Neural progenitor cell (in vitro differentiated cells): ENCODE data around the gene ACTA1. TPM values are rescaled to one million over a fixed set of nuclear protein-coding genes. Genes with fewer than 3 reads are reported as not detected.
A peak's percentile ranks its signal among the peaks of the same experiment; 100 is the strongest.

Experiments
- DNase-seq: peaks from one replicate; pipeline ENCODE4 v3.0.0-alpha.2; 2016; ENCODE audit warnings: low spot score
- H2AFZ ChIP-seq: fragments of 200-600 bp; sonication (generic); replicated peaks from 2 replicates; pipeline ENCODE4 v1.6.1; 2016; ENCODE audit warnings: antibody characterized with exemption
- H3F3A ChIP-seq: fragments of 200-600 bp; sonication (generic); 2 replicates; pipeline ENCODE4 v1.6.1; 2016; ENCODE audit warnings: antibody characterized with exemption, low read depth
- H3K27ac ChIP-seq: fragments of 200-600 bp; sonication (generic); 2 replicates; pipeline ENCODE4 v1.5.1; 2016; ENCODE audit warnings: mild to moderate bottlenecking
- H3K27me3 ChIP-seq: fragments of 200-600 bp; sonication (generic); 2 replicates; pipeline ENCODE4 v1.6.1; 2016; ENCODE audit warnings: mild to moderate bottlenecking, moderate library complexity
- H3K36me3 ChIP-seq: fragments of 200-600 bp; sonication (generic); 2 replicates; pipeline ENCODE4 v1.5.1; 2016
- H3K4me1 ChIP-seq: fragments of 200-600 bp; sonication (generic); 2 replicates; pipeline ENCODE4 v1.6.1; 2016; ENCODE audit warnings: mixed run types
- H3K4me2 ChIP-seq: fragments of 200-600 bp; sonication (generic); 2 replicates; pipeline ENCODE4 v1.6.1; 2016
- H3K4me3 ChIP-seq: fragments of 200-600 bp; sonication (generic); 2 replicates; pipeline ENCODE4 v1.5.1; 2016
- H3K79me2 ChIP-seq: fragments of 200-600 bp; sonication (generic); 2 replicates; pipeline ENCODE4 v1.6.1; 2016; ENCODE audit warnings: low read depth
- H3K9ac ChIP-seq: fragments of 200-600 bp; sonication (generic); 2 replicates; pipeline ENCODE4 v1.6.1; 2016
- H3K9me3 ChIP-seq: fragments of 200-600 bp; sonication (generic); 2 replicates; pipeline ENCODE4 v1.5.1; 2016; ENCODE audit warnings: low read depth
- H4K20me1 ChIP-seq: fragments of 200-600 bp; sonication (generic); 2 replicates; pipeline ENCODE4 v1.6.1; 2016; ENCODE audit warnings: low read depth
- H3K27ac Mint-ChIP-seq: 3 replicates; pipeline ENCODE4 v1.8.0; 2021; ENCODE audit warnings: mixed read lengths
- H3K27me3 Mint-ChIP-seq: 2 replicates; pipeline ENCODE4 v1.8.0; 2022; ENCODE audit warnings: low read depth, mild to moderate bottlenecking, inconsistent platforms, moderate library complexity, mixed read lengths; ENCODE audit not compliant: insufficient read depth
- H3K36me3 Mint-ChIP-seq: 3 replicates; pipeline ENCODE4 v1.8.0; 2021; ENCODE audit warnings: mixed read lengths
- H3K4me1 Mint-ChIP-seq: 3 replicates; pipeline ENCODE4 v1.8.0; 2021; ENCODE audit warnings: mixed read lengths
- H3K4me3 Mint-ChIP-seq: 3 replicates; pipeline ENCODE4 v1.8.0; 2021; ENCODE audit warnings: mild to moderate bottlenecking, moderate library complexity, mixed read lengths
- H3K9me3 Mint-ChIP-seq: 3 replicates; pipeline ENCODE4 v1.8.0; 2020; ENCODE audit warnings: mixed read lengths
- EZH2 ChIP-seq: fragments of 200-600 bp; sonication (generic); IDR thresholded peaks from 2 replicates; pipeline ENCODE4 v1.6.1; 2017; ENCODE audit warnings: antibody characterized with exemption, mild to moderate bottlenecking, moderate library complexity
- EZH2phosphoT487 ChIP-seq: fragments of 200-600 bp; sonication (generic); IDR thresholded peaks from 2 replicates; pipeline ENCODE4 v1.6.1; 2017; ENCODE audit warnings: antibody characterized with exemption
- total RNA-seq: library from RNA; depleted of rRNA; stranded (reverse); fragments of >200 nt; gene quantifications from 2 replicates; pipeline ENCODE4 v1.2.3, GENCODE V29; 2015; ENCODE audit warnings: low replicate concordance
- TF ChIP-seq, protein P1 (sequence below): fragments of 200-600 bp; sonication (generic); IDR thresholded peaks from 2 replicates; pipeline ENCODE4 v1.5.1; 2017; ENCODE audit warnings: antibody characterized with exemption, mild to moderate bottlenecking

The ACTA1 gene
- total RNA-seq, 1 donor from 2014 or later = 1.2 TPM

DNA sequence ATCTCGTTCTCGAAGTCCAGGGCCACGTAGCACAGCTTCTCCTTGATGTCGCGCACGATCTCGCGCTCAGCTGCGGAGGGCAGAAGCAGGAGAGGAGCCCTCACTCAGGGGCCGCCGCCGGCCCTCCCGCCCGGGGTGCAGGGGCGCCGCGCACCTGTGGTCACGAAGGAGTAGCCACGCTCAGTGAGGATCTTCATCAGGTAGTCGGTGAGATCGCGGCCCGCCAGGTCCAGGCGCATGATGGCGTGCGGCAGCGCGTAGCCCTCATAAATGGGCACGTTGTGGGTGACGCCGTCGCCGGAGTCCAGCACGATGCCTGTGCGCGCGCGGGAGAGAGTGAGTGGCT lies 1.8 kb downstream of the ACTA1 start:
- no peak for TF ChIP-seq EZH2
- no peak for TF ChIP-seq EZH2phosphoT487
- TF ChIP-seq, protein P1, sequence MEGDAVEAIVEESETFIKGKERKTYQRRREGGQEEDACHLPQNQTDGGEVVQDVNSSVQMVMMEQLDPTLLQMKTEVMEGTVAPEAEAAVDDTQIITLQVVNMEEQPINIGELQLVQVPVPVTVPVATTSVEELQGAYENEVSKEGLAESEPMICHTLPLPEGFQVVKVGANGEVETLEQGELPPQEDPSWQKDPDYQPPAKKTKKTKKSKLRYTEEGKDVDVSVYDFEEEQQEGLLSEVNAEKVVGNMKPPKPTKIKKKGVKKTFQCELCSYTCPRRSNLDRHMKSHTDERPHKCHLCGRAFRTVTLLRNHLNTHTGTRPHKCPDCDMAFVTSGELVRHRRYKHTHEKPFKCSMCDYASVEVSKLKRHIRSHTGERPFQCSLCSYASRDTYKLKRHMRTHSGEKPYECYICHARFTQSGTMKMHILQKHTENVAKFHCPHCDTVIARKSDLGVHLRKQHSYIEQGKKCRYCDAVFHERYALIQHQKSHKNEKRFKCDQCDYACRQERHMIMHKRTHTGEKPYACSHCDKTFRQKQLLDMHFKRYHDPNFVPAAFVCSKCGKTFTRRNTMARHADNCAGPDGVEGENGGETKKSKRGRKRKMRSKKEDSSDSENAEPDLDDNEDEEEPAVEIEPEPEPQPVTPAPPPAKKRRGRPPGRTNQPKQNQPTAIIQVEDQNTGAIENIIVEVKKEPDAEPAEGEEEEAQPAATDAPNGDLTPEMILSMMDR = no peak
- peaks cover 14% of the 10 kb centered on the region for H3K4me1 Mint-ChIP-seq
- Histone ChIP-seq H3F3A (peaks cover 7% of the 10 kb centered on the region), H3K27ac (no peak overlapping the region), H3K9ac (no peak overlapping the region), H3K36me3 (no peaks in the 10 kb centered on the region), H3K4me2 (no peak overlapping the region), H3K79me2 (no peaks in the 10 kb centered on the region), H3K9me3 (no peaks in the 10 kb centered on the region), H2AFZ (no peak overlapping the region), H3K4me1 (peaks cover 3% of the 10 kb centered on the region), H3K27me3 (peaks cover 68% of the 10 kb centered on the region), H4K20me1 (peaks cover 29% of the 10 kb centered on the region), H3K4me3 (no peak overlapping the region)
- H3K4me3 Mint-ChIP-seq = peak overlapping the region; percentile 79
- peaks cover 6% of the 10 kb centered on the region for H3K9me3 Mint-ChIP-seq
- H3K27ac Mint-ChIP-seq = no peak overlapping the region
- no peaks in the 10 kb centered on the region for H3K36me3 Mint-ChIP-seq
- no peak for DNase-seq
- peaks cover 44% of the 10 kb centered on the region for H3K27me3 Mint-ChIP-seq

DNA sequence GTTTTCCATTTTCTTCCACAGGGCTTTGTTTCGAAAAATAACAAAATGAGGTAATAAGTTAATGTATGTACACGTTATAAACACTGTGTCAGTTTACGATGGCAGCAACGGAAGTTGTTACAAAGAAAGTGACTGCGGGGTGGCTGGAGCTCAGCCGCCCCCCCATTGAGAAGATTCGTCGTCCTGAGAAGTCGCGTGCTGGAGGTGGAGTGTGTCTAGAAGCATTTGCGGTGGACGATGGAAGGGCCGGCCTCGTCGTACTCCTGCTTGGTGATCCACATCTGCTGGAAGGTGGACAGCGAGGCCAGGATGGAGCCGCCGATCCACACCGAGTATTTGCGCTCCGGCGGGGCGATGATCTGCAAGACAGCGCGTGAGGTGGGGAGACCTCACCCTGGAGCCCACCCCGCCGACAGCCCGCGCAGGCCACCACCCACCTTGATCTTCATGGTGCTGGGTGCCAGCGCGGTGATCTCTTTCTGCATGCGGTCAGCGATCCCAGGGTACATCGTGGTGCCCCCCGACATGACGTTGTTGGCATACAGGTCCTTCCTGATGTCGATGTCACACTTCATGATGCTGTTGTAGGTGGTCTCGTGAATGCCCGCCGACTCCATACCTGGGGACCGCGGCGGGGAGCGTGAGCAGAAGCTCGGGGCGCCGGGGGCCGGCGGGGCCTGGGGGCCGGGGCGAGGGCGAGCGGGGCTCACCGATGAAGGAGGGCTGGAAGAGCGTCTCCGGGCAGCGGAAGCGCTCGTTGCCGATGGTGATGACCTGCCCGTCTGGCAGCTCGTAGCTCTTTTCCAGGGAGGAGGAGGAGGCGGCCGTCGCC lies 2.4 kb downstream of the ACTA1 start:
- H3K79me2 ChIP-seq = no peaks in the 10 kb centered on the region
- no peak overlapping the region for H3K9ac ChIP-seq
- no peaks in the 10 kb centered on the region for H3K9me3 ChIP-seq
- peaks cover 68% of the 10 kb centered on the region for H3K27me3 ChIP-seq
- Mint-ChIP-seq H3K36me3 (no peaks in the 10 kb centered on the region), H3K4me3 (peak overlapping the region; percentile 79), H3K27me3 (peaks cover 48% of the 10 kb centered on the region), H3K9me3 (peaks cover 6% of the 10 kb centered on the region), H3K4me1 (peaks cover 14% of the 10 kb centered on the region), H3K27ac (no peak overlapping the region)
- no peak overlapping the region for H2AFZ ChIP-seq
- H3F3A ChIP-seq = peaks cover 7% of the 10 kb centered on the region
- H3K4me3 ChIP-seq = no peak overlapping the region
- H4K20me1 ChIP-seq = peaks cover 27% of the 10 kb centered on the region
- H3K27ac ChIP-seq = no peak overlapping the region
- H3K36me3 ChIP-seq = no peaks in the 10 kb centered on the region
- peaks cover 3% of the 10 kb centered on the region for H3K4me1 ChIP-seq
- TF ChIP-seq EZH2phosphoT487 = no peak
- no peak for TF ChIP-seq EZH2
- TF ChIP-seq, protein P1 = no peak
- no peak overlapping the region for H3K4me2 ChIP-seq
- no peak for DNase-seq

DNA sequence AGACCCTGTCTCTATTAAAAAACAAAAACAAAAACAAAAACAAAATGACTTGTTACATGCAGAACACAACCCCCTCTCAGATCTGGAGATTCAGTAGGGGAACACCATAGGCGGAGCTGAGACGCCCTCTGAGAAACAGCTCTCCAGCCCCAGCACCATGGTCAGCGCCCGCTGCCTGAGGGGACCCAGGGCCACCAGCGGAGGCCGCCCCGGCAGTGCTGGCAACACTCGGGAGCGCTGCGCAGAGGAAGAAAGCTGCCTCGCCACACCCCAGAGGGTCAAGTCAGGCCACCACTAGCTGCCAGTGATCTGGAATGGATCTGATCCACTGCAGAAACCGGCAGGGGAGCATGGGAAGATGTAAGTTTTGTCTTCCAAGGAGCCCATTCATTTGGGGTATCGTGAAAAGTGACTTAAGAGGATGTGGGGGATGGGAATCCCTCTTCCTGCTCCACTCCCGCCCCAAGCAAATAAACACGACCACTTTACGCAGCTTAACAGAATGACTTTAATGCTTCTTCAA lies 3.1 kb downstream of the ACTA1 start:
- Histone ChIP-seq H3K4me3 (no peak overlapping the region), H3K27me3 (peaks cover 64% of the 10 kb centered on the region), H3K27ac (no peak overlapping the region), H3K36me3 (no peaks in the 10 kb centered on the region), H3K9me3 (no peaks in the 10 kb centered on the region), H3K4me2 (no peak overlapping the region), H3K9ac (no peak overlapping the region), H4K20me1 (peaks cover 24% of the 10 kb centered on the region), H2AFZ (no peak overlapping the region), H3K79me2 (no peaks in the 10 kb centered on the region), H3F3A (peaks cover 5% of the 10 kb centered on the region), H3K4me1 (peaks cover 3% of the 10 kb centered on the region)
- H3K27me3 Mint-ChIP-seq = peaks cover 52% of the 10 kb centered on the region
- peaks cover 6% of the 10 kb centered on the region for H3K9me3 Mint-ChIP-seq
- peaks cover 14% of the 10 kb centered on the region for H3K4me1 Mint-ChIP-seq
- peak overlapping the region; percentile 79 for H3K4me3 Mint-ChIP-seq
- no peak for TF ChIP-seq EZH2phosphoT487
- TF ChIP-seq EZH2 = no peak
- TF ChIP-seq, protein P1 = no peak
- H3K27ac Mint-ChIP-seq = no peak overlapping the region
- no peaks in the 10 kb centered on the region for H3K36me3 Mint-ChIP-seq
- DNase-seq = peak; percentile 92
